Effector CD8-positive, alpha-beta T cell (primary cell): ENCODE data around the gene KLF15.

Experiments used
- DNase-seq: peaks from one replicate; lab custom pipeline; 2025; lab: John Stamatoyannopoulos, UW

Gene KLF15

DNA sequence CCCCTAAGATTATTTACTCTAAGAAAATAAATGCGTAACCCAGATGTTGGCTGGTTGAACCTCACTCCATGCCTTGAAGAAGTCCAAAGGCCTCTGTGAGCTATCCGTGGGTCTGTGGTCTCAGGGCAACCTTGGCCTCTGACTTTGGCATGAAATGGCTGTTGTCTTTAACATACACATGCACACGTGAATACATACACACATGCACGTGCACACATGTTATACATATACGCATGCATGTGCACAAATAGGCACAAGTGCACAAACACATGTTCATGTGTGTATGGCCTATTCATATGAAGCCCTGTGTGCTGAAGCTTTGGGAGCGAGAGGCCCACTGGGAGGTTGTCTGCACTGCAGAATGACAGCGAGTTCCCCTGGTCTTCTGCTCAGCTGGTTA is 50.8 kb downstream of the KLF15 start:
- DNase-seq: no peak

DNA sequence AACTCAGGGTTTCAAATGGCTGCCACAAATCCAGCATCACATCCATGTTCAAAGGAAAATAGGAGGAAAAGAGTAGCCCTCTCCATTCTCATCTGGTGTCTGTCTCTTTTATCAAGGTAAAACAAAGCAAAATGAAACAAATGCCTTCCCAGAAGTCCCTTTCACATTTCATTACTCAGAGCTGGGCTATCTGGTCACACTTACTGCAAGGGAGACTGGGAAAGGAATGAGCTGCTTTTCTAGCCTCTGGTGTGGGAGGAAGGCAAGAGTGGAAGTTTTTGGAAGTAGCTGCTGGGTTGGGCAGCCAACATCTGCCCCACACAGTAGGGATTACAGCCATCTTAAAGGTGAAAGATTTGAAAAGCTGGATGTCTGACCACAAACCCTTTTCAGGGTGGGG is 51.8 kb downstream of the KLF15 start:
- no peak for DNase-seq

DNA sequence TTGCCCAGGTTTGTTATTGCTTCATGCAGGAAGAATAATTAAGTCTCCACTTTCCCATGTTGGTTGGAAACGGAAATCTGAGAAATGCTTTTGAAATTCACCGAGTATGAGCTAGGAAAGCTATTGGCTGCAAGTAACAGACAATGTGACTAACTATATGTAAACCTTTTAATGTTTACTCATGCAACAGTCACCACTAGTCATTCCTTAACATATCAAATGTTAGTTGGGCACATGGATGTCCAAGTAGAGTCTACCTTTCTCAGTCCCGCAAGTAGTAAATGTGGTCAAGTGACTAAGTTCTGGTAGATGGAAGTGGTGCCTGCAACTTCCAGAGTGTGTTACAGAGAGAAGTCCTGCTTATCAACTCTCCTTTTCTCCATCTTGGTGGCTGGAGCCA is 52.5 kb downstream of the KLF15 start:
- DNase-seq: no peak

DNA sequence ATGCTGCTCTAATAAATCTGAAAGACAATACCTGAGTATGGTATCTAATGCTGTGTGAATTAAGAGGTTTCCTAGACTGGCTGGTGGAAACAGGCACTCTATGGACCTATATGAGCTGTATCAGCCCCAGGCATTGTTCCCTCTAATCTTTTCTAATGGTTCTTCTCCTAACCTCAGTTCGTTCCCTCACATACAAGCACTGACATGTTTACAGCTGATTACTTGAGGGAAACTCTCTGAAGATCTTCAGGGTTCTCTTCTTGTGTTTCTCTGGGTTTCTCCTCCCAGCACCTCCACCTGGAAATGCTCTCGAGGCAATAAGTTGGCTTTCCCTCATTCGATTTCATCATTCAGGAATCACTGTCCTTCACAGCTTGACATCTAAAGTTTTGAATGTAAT is 52.9 kb downstream of the KLF15 start:
- no peak for DNase-seq

DNA sequence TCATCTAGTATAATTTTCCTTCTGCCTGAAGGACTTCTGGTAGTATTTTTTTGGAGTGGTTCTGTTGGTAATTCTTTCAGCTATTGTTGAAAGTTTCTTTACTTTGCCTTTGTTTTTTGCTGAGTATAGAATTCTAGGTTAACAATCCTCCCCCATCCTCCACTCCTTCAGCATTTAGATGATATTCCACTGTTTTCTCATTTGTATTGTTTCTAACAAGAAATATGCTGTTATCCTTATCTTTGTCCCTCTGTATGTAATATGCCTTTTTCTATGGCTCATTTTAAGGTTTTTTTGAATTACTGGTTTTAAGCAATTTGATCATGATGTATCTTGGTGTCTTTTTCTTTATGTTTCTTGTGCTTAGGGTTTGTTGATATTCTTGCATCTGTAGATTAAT is 53.9 kb downstream of the KLF15 start:
- no peak for DNase-seq

DNA sequence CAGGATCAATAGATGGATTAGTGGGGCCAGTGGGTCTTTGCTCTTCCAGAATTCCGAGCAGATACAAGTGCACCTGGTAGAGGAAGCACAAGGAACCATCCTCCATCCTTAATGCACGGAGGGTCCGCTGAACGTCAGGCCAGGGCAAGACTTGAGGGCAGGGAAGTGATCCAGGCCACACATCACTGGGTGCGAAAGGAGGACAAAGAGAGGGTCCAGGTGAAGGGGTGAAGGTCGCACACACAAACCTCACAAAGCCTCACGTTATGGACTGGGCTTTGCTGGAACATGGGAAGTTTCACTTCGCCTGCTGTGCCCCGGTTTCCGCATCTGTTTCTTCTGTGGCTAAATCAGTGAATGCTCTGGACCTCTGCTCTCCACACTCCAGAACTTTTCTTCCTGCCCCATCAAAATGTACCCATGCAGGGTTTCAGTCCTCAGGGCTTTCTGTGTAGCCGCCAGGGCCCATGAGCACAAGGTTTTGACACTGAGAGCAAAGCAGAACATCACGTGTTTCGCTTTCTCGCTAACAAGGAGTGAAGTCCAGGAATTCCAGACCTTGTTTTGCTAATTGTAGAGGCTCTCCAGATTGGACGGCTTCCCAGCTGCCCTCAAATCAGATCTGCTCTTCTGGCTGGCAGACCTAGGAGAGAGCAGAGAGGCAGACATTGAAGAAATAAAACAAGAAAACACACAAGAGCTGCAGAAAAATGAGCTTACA is 56.3 kb downstream of the KLF15 start:
- no peak for DNase-seq

DNA sequence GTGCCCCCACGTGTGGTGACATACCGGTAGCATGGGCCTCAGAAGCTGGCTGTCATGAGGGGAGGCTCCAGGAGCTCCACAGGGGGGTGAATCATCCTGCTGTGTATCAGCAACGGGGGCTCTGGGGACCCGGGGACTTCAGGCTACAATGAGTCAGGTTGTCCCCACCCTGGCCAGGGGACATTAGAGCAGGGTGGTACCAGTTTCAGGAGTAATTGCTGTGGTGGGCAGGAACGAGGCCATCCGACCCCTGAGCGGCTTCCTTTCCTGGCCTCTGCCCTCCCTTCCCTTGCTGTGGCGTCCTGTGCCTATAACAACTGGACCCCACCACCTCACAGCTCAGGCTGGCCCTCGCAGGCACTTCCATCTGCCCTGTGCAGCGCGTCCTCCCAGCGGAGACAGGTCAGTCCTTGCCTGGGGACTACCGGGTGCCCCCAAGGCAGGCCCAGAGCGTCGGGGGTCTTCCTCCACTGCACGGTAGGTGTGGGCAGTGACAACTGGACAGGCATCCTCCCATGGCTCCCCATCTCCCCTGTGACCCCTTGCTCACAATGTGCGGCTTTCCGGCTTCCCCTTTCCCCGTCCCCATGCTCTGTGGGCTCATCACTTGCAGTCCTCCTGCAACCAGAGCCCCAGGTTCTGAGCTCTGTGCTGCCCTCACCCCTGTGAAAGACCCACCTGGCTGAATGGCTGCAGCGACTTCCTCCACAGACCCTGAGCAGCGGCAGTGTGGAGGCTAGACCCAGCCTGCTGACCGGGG is 57.0 kb downstream of the KLF15 start:
- DNase-seq: no peak

DNA sequence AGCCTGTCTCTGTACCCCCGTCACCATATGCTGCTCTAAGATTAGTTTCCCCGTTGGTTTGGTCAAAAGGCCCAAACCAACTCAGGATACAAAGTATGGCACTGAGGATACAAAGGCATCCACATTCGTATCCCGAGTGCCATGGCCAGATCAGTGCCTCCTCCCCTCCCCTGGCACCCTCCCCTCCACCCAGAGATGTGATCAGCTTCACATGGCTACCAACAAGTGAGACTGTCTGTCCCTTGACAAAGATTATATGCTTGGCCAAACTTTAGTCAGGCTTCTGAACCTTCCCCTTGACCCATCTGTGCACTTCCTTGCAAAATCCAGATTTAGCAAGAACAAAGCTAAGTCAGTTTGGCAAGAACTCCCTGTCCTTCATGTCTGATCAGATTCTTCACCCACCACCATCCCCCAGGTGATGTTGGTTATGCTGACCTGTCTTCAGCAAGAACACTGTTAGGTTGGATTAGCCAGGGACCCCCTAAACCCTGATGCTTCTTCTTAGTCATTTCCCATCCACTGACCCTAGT is 61.7 kb downstream of the KLF15 start:
- no peak for DNase-seq

DNA sequence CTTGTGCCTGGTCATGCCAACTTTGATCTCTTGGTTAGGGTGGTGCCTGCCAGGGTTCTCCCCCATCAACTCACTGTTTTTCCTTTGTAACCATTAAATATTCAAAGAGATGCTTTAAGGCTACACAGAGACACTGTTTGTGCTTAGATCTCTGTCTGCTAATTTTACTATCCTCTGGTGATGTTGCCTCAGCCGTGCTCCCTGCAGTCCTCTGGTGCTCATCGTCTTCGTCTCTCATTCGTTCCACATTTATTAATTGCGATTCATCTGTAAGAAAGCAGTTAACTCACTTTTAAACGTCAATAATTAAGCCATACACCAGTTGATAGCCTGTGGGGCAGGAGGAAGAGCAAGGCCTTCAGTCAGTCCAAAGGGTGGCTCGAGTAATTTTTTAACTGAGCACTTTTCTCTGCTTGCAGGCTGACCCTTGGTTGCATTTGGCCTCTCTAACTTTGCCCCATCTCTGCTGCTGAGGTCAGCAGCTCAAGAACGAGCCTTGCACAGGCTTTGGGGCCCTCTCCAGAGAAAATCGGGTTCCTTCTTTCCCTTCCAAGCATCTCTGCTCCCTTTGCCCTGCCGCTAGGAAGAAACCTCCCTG is 62.9 kb downstream of the KLF15 start:
- DNase-seq: no peak

DNA sequence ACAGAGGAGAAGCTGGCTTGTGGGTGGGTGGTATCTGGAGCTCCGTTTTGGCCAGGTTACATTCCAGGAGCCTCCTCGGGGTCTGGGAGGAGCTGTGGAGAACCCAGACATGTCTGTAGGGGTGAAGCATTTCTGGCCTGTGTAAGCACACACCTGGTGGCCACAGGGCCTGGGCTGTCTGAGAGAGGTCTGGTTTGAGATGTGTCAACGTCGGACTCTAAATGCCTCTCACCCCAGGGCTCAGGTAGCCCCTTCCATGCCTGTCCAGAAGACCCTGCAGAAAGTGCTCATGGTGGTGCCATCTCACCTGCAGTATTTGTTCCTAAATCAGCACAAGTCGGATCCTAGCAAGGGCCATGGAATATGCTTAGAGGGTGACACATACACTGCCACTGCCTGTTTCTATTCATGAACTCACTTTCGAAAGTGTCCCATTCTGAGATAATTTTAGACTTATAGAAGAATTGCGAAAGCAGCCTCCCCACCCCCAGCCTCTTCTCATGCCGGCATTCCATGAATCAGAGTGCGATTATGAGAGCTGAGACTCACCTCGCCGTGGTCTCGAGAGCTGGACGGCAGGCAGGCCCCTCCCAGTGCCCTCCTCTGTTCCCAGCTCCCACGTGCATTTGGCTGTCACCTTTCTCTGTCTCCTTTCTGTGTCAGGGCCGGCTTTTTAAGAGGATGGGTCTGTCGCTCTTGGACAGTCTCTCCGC is 63.7 kb downstream of the KLF15 start:
- DNase-seq: no peak
